ENCODE data around the gene GLS.
"Not testable (repeated sequence)": the region's sequence is repeated elsewhere in the genome, so short reads cannot be mapped to it uniquely, and the experiment has no call there.

The GLS gene

DNA sequence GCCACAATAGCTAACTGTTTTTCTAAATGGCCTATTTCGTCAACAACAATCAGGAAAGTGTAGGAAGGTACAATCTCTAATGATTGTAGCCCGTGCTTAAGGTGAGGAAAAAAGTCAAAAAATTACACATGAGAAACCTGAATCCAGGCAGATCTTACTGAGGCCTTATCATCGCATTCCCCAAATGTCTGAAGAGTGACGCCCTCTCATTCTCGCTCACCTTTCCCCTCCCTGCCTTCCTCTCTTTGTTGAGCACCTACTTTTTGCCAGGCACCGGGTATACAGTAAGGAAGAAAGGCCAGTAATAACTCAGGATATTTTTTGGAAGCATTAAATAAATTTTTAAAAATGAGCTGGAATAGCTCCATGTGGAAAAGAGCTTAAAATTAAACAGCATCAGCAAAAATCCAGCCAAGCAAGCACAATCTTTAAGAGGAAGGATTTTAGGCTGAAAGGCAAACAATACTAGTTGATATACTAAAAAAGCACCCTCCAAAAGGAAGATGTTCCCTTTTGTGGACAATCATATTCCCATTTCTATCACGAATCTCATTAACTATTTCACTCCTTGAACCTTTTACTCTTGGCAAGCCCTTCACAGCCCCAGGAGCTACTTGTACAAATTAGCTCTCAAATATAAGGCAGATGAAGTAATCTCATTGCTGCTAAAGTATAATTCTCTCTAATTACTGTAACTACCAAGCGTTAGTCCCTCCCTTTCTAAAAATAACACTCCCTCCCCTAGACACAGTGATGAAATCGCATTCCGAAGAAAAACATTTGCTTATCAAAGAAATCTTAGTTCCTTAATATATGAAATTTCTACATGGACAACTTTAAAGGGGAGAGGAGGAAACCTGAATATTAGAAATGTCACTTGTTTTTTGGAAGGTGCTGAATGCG, 93.4 kb downstream of the GLS start:
- DNase-seq: no peak

DNA sequence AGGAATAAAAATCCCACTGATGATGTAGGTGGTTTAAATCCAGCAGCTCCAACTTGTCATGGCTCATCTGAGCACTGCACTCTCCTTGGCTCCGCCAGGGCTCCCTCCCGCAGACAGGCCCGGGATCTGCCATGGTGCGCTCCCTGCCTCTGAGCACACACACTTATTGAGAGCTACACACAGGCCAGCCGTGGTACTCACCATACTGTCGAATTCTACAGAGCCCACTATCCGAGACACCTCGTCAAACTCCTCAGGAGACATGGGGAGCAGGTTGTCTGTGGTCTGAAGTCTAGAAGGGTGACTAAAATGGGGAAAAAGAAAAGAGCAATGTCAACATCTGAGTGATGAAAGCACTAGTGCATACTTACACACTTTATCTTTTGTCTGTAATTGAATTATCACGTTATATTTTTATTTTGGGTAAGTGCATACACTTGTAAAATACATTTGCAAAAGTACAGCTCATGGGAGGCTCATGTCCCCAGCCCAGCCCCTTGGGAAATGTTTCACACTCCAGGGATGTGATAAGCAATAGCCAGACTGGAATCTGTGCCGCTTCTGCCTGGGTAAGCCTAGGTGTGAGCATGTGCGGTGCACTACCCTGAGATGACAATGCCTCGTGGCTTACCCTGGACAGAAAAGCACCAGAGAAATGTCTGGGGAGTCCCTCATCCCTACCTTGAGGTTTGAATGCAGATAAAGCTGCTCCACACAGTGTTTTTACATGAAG, 94.2 kb downstream of the GLS start:
- DNase-seq: no peak

DNA sequence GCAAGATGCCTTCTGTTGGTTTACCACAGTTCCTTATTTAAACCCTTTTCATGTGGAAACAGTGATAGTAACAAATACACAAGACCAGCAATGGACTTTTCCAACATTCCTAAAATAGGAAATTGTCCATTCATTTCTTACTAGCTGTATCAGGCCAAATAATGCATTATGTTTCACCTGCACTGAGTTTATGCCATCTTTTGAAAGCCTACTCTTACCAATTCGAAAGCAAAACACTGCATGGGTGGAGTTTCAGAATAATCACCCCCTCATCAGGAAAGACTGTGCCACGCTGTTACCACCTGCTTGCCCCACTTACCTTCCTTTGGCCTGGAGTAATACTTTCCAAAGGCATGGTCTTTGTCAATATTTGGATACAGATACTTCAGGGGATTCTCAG, 95.9 kb downstream of the GLS start:
- DNase-seq: no peak

- no peak for DNase-seq
Observed at GRCh38 chr2:190977505-190977904, 96.9 kb downstream of the GLS start.

DNA sequence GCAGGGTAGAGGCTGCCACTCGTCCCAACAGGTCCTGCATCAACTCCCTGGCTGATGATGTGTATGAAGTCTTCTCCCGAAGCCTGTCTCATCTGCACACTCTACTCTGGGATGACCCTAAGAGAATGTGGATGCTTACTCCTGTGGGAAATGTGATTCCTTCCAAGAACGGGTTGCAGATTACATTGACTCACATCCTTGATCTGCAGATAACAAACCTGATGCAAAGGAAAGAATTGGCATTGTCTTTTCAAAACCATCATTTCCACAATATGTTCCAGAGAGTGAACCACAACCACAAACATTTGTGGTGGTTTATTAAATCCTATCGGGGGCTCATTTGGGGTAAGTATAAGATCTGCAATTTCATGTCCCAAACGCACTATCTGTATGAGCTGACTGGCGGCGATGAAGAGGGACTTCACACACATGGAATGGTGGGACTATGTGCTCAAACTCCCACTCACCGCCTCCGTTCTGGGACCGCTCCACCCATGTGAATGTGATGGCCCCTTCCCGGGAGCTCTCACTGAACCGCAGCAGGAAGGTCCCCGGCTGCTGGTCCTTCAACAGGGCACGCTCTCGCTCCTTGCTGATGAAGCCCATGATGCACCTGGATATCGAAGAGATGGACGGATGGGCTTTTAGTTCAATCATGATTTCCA, 97.9 kb downstream of the GLS start:
- DNase-seq: no peak

GRCh38 chr2:190979906-190980629, 99.4 kb downstream of the GLS start:
- DNase-seq: peak; percentile 85

- peak; percentile 69 for DNase-seq
Observed at GRCh38 chr2:190980630-190981209, 100.1 kb downstream of the GLS start.

GRCh38 chr2:190981333-190981732, 100.7 kb downstream of the GLS start:
- no peak for DNase-seq

DNA sequence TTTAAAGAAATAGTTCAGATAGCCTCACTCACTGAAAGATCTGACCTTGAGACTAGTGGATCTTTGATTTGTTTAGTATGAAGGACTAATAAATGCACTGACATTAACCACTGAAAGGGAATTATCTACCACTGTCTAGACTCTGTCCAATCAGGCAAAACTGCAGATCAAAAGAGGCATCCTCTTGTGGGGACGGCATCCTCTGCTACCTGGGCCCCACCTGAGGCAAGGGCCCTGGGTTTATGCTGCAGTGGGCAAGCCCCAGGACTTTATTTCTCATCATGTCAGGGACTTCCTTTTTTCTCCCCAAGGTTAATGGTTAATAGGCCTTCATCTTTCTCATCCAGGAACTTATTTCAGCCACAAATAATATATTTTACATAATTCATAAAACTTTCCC, 101.1 kb downstream of the GLS start:
- DNase-seq: no peak

DNA sequence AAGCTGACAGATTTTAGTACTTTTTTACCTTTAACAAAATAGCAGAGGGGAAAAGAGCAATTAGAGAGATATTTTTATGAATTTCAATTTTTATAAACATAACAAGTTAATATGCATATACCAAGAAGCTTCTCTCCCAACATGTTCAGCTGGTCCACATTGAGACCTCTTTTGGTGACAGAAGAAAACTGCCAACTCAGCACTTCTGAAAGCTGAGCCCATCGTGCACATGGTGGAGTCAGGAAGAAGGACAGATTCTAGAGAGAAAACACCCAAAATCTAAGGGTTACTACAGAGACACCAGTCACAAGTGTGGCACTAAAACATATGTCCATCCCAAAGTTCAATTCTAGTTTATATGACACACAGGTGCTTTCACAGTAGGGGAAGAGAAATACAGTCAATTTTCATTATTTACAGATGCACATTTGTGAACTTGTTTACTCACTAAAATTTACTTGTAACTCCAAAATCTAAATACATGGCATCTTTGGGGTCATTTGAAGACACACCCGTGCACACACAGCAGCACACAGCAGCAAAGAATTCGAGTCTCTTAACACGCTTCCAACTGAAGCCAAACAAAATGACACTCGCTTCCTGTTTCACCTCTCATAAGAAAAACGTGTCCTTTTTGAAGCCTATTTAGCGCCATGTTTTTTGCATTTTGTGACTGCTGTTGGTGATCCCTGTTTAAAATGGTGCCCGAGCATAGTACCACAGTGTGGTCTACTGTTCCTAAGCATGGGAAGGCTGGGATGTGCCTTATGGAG, 101.8 kb downstream of the GLS start:
- DNase-seq: no peak

GRCh38 chr2:190984595-190984994, 104.0 kb downstream of the GLS start:
- no peak for DNase-seq

GRCh38 chr2:190986221-190986953, 105.8 kb downstream of the GLS start:
- peak; percentile 49 for DNase-seq

- no peak for DNase-seq
Observed at GRCh38 chr2:190987116-190987515, 106.5 kb downstream of the GLS start.

DNA sequence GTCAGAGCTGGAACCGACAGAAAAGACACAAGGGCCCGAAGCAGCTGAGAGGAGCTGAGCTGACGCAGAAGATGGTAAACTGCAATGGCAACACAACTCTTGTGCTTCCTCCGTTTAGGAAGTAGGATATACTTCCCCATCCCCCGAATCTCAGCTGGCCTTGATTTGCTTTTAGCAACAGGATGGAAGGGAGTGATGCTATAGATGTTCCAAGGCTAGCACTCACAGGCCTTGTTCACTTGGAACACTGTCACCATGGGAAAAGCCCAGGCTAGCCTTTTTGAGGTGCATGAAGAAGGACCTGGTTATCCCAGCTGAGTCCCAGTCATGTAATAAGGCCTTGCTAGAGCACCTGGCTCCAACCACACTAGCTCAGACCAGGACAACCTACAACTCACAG, 107.3 kb downstream of the GLS start:
- DNase-seq: no peak

DNA sequence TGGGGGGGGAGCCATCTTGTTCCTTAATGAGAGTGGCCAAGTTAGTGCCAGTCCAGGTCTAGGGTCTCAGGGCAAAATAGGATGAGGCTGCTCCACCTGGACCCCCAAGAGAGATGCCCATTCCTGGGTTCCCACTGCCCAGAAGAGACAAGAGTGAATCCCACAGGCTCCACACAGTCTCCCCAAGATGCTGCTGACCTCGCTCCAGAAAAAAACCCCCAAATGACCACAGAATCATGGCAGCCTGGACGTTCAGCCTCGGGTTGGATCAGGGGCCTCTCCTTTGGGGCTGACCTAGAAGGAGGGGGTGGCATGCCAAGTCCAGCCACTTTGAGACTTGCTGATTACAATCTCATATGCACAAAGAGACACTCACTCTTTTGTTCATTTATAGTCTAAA, 108.3 kb downstream of the GLS start:
- DNase-seq: no peak

DNA sequence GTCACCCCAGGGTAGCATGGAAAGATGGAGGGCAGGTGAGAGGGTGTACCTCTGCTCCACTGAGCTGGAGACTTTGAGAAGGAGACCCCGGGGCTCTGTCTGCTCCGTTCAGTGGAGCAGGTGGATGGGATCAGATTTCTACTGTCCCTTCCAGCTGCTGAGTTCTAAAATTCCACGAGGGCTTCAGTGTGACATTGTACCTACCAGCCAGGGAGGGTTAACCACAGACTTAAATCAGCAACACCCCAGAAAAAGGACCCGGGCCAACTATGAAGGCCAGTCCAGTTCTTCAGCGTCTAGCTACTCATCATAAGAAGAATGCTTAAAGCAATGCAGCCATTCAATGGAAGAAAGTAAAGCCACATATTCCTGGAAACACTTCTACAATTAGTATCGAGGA, 109.5 kb downstream of the GLS start:
- DNase-seq: no peak

GRCh38 chr2:190993292-190993643, 112.6 kb downstream of the GLS start:
- DNase-seq: no peak

DNA sequence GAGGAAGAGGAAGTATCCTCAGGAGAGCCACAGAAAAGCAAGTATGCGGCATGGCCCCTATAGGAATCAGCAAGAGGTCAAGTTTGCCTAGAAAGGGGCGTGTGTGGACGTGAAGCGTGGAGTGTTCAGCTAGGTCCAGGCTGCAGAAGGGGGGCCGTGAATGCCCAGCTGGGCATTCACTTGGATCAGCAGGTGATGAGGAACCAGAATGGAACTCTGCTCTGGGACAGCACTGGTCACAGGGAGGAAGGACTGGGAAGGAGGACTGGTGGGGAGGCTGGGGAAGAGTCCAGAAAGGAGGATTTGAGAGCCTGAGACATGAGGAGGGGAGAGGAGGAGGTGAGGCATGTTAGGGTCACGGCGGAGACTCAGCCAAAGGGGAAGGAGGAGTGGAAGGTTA, 113.5 kb downstream of the GLS start:
- DNase-seq: no peak

DNA sequence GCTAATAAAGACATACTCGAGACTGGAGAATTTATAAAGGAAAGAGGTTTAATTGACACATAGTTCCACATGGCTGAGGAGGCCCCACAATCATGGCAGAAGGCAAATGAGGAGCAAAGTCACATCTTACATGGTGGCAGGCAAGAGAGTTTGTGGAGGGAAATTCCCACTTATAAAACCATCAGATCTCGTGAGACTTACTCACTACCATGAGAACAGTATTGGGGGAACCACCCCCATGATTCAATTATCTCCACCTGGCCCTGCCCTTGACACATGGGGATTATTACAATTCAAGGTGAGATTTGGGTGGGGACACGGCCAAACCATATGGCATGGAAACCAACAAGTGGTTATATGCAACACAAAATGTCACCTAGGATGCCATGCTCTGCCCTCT, 114.7 kb downstream of the GLS start:
- DNase-seq: not testable (repeated sequence)

GRCh38 chr2:190996338-190996946, 115.8 kb downstream of the GLS start:
- peak; percentile 41 for DNase-seq

- DNase-seq: no peak
Observed at GRCh38 chr2:190996947-190997346, 116.3 kb downstream of the GLS start.
